ENCODE measurements around the gene SETBP1.

DNA sequence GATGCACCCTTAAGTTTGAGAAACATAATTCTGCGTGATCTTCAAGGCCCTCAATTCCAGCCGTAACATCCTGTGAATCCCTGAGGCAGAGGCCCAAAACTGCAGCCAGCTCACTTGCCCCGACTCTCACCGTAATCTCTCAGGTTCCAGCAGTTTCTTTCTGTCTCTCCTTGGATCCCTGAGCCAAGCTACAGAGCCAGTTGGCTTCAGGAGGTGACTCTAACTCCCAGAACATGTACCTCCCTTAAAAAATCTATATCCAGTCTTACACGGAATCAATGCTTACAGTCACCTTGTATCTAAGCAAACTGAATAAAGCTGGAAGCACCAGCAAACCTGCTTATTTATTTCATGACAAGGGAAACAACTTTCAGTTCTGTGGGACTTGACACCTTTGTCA lies 300.4 kb downstream of the SETBP1 start:
- TF ChIP-seq POLR2A (IDR thresholded peaks at IDR 0.05) = no peak
- TF ChIP-seq, protein P1, sequence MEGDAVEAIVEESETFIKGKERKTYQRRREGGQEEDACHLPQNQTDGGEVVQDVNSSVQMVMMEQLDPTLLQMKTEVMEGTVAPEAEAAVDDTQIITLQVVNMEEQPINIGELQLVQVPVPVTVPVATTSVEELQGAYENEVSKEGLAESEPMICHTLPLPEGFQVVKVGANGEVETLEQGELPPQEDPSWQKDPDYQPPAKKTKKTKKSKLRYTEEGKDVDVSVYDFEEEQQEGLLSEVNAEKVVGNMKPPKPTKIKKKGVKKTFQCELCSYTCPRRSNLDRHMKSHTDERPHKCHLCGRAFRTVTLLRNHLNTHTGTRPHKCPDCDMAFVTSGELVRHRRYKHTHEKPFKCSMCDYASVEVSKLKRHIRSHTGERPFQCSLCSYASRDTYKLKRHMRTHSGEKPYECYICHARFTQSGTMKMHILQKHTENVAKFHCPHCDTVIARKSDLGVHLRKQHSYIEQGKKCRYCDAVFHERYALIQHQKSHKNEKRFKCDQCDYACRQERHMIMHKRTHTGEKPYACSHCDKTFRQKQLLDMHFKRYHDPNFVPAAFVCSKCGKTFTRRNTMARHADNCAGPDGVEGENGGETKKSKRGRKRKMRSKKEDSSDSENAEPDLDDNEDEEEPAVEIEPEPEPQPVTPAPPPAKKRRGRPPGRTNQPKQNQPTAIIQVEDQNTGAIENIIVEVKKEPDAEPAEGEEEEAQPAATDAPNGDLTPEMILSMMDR (IDR thresholded peaks at IDR 0.05) = no peak

Measured in stomach (tissue), 4 donors.